HCT116 (cell line): ENCODE results near the gene PRCP. TPM values are rescaled to one million over a fixed set of nuclear protein-coding genes. Genes with fewer than 3 reads are reported as not detected.

Source experiments
- ATAC-seq: fragments of 200-7000 bp; cut with Tn5 transposase; 2 replicates; pipeline ENCODE4 v1.9.1; 2020; ENCODE audit warnings: mild to moderate bottlenecking, moderate library complexity
- BruUV-seq: library from RNA; stranded (reverse); fragments of 400-500 nt; replicated peaks from 2 replicates; lab custom pipeline; 2021; lab: Mats Ljungman, UMichigan
- CTCF ChIA-PET: fragments of 300-600 bp; sonication (Branson Sonifier 250); formaldehyde crosslinking; loops from one replicate; lab custom pipeline; 2021; ENCODE audit warnings: antibody characterized with exemption; lab: Charles Lee
- POLR2A ChIA-PET: fragments of 300-600, 350-600 bp; sonication (Branson Sonifier 250); formaldehyde crosslinking; loops from one replicate; lab custom pipeline; 2021; ENCODE audit warnings: antibody characterized with exemption; lab: Charles Lee
- RAD21 ChIA-PET, 2 experiments: fragments of 300-600 bp; sonication (Branson Sonifier 250); formaldehyde crosslinking; loops; one replicate each; lab custom pipeline; 2023; ENCODE audit warnings: low total read pairs in 2 of 2; ENCODE audit not compliant: uncharacterized antibody in 2 of 2, unreplicated experiment in 2 of 2, low non-redundant PET in 1 of 2; lab: Charles Lee
- DNase-seq: peaks from one replicate; pipeline ENCODE4 v3.0.0-alpha.2; 2010; ENCODE audit warnings: low read depth, low spot score
- H2AFZ ChIP-seq: fragments of 200-600 bp; shearing (Covaris generic), sonication (generic); 2 replicates; pipeline ENCODE4 v1.6.1; 2017; ENCODE audit warnings: low read depth, mixed run types, mixed read lengths, antibody characterized with exemption, low read length; ENCODE audit not compliant: poor library complexity, severe bottlenecking
- H3K27ac ChIP-seq: 2 replicates; pipeline ENCODE4 v1.5.1; 2012; ENCODE audit warnings: low read depth, low read length
- H3K27me3 ChIP-seq: fragments of 200-600 bp; sonication (generic); 2 replicates; pipeline ENCODE4 v1.6.1; 2016; ENCODE audit warnings: mixed run types, low read length, mixed read lengths; ENCODE audit not compliant: insufficient read depth
- H3K36me3 ChIP-seq, 2 experiments: fragments of 200-500 bp in 1 of 2; fragments of 200-600 bp in 1 of 2; sonication (Bioruptor generic) in 1 of 2; sonication (generic) in 1 of 2; 2 replicates each; pipeline versions ENCODE4 v1.5.1 to v1.6.1; 2014 to 2016; ENCODE audit warnings: low read length in 2 of 2, inconsistent platforms in 1 of 2, mixed read lengths in 1 of 2, mixed run types in 1 of 2; ENCODE audit not compliant: insufficient read depth in 2 of 2, control insufficient read depth in 1 of 2
- H3K4me1 ChIP-seq, 2 experiments: fragments of 200-600 bp in 1 of 2; sonication (generic) in 1 of 2; 2 replicates each; pipeline versions ENCODE4 v1.5.1 to v1.6.1; 2012 to 2017; ENCODE audit warnings: low read length in 2 of 2, inconsistent platforms in 1 of 2, mild to moderate bottlenecking in 1 of 2, mixed read lengths in 1 of 2, mixed run types in 1 of 2, moderate library complexity in 1 of 2; ENCODE audit not compliant: insufficient read depth in 2 of 2, control insufficient read depth in 1 of 2
- H3K4me2 ChIP-seq: fragments of 200-600 bp; sonication (generic); 2 replicates; pipeline ENCODE4 v1.6.1; 2017; ENCODE audit warnings: mixed run types, low read length, mixed read lengths
- H3K4me3 ChIP-seq, 2 experiments: fragments of 200-600 bp in 1 of 2; sonication (generic) in 1 of 2; replicated peaks in 1 of 2; 2 replicates each; pipeline ENCODE4 v1.5.1; 2011 to 2016; ENCODE audit warnings: low read length in 2 of 2, control low read depth in 1 of 2, low read depth in 1 of 2, mild to moderate bottlenecking in 1 of 2, mixed read lengths in 1 of 2, mixed run types in 1 of 2
- H3K79me2 ChIP-seq: fragments of 200-600 bp; sonication (generic); 2 replicates; pipeline ENCODE4 v1.6.1; 2017; ENCODE audit warnings: mild to moderate bottlenecking, mixed run types, low read length, moderate library complexity, mixed read lengths; ENCODE audit not compliant: insufficient read depth
- H3K9ac ChIP-seq: fragments of 200-600 bp; sonication (generic); 2 replicates; pipeline ENCODE4 v1.6.1; 2016; ENCODE audit warnings: low read length, mixed read lengths
- H3K9me2 ChIP-seq: fragments of 200-600 bp; sonication (generic), shearing (Covaris generic); 2 replicates; pipeline ENCODE4 v1.6.1; 2017; ENCODE audit warnings: mixed run types, mild to moderate bottlenecking, moderate library complexity; ENCODE audit not compliant: insufficient read depth
- H3K9me3 ChIP-seq, 2 experiments: fragments of 200-500 bp in 1 of 2; fragments of 200-600 bp in 1 of 2; sonication (Bioruptor generic) in 1 of 2; sonication (generic) in 1 of 2; 2 replicates each; pipeline ENCODE4 v1.6.1; 2014 to 2017; ENCODE audit warnings: low read length in 2 of 2, mixed read lengths in 2 of 2, inconsistent platforms in 1 of 2, low read depth in 1 of 2, mild to moderate bottlenecking in 1 of 2, mixed run types in 1 of 2, moderate library complexity in 1 of 2; ENCODE audit not compliant: control insufficient read depth in 1 of 2, insufficient read depth in 1 of 2
- H4K20me1 ChIP-seq: fragments of 200-600 bp; sonication (generic), shearing (Covaris generic); 2 replicates; pipeline ENCODE4 v1.6.1; 2017; ENCODE audit warnings: mixed run types, mild to moderate bottlenecking, moderate library complexity; ENCODE audit not compliant: insufficient read depth
- ATF3 ChIP-seq: IDR thresholded peaks from 2 replicates; pipeline ENCODE4 v1.6.1; 2012
- CBX3 ChIP-seq: IDR thresholded peaks from 2 replicates; pipeline ENCODE4 v1.6.1; 2012; ENCODE audit warnings: low read depth
- CEBPB ChIP-seq: IDR thresholded peaks from 2 replicates; pipeline ENCODE4 v1.6.1; 2012; ENCODE audit warnings: low read depth
- EZH2 ChIP-seq: fragments of 200-600 bp; sonication (generic); IDR thresholded peaks from 2 replicates; pipeline ENCODE4 v1.6.1; 2017; ENCODE audit warnings: antibody characterized with exemption, mixed run types
- EZH2phosphoT487 ChIP-seq: fragments of 200-600 bp; IDR thresholded peaks from 2 replicates; pipeline ENCODE4 v1.6.1; 2018; ENCODE audit warnings: antibody characterized with exemption, borderline replicate concordance
- JUND ChIP-seq: IDR thresholded peaks from 2 replicates; pipeline ENCODE4 v1.6.1; 2012
- POLR2AphosphoS5 ChIP-seq: IDR thresholded peaks from 2 replicates; pipeline ENCODE4 v1.6.1; 2011; ENCODE audit warnings: mild to moderate bottlenecking, low read depth, low read length, moderate library complexity
- SRF ChIP-seq: IDR thresholded peaks from 2 replicates; pipeline ENCODE4 v1.6.1; 2012; ENCODE audit warnings: low read depth
- ZBTB33 ChIP-seq: IDR thresholded peaks from 2 replicates; pipeline ENCODE4 v1.6.1; 2011; ENCODE audit warnings: mild to moderate bottlenecking, low read length, moderate library complexity; ENCODE audit not compliant: insufficient replicate concordance; ENCODE audit errors: extremely low read depth
- intact Hi-C: fragments of 100-400 bp; cut with micrococcal nuclease; formaldehyde crosslinking; loops from 2 replicates; pipeline ENCODE4 v1.10.0; 2022
- total RNA-seq: library from RNA; stranded (reverse); gene quantifications from one replicate; pipeline ENCODE4 v1.2.1, GENCODE V29; 2021; ENCODE audit not compliant: unreplicated experiment

The PRCP gene
- total RNA-seq, 1 experiment from 2014 or later: 50.0 TPM

DNA sequence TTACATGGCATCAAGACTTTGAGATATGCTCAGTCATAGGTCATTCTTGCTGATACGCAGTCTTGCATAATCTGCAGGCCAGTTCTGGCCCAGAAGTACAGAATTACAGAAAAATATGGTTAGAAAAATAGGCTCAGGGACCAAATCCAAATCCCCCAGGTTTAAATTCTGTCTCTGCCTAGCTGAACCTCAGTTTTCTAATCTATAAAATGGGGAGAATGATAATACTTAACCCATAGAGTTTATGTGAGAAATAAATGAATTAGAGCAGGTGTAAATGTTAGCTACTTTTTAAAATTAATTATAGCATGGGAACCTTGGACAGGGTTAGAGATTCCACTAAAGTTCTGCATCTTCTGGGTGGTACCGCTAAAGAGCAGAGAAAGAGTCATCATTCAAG is 114.2 kb downstream of the PRCP start:
- no peaks in the 10 kb centered on the region for H3K4me1 ChIP-seq
- ChIA-PET RAD21 (no interaction called here), POLR2A (no interaction called here), CTCF (interaction anchor here (1.8 kb wide), 1 partner anchor 10 kb away, joined by 10 read pairs; no protein-coding TSS in a partner anchor)
- H3K27me3 ChIP-seq: no peaks in the 10 kb centered on the region
- H2AFZ ChIP-seq: no peak overlapping the region
- TF ChIP-seq POLR2AphosphoS5 (no peak), EZH2phosphoT487 (no peak), JUND (no peak), CBX3 (no peak), EZH2 (no peak), CEBPB (no peak), ZBTB33 (no peak), SRF (no peak), ATF3 (no peak)
- no peak overlapping the region for H3K27ac ChIP-seq
- H3K9me3 ChIP-seq: no peaks in the 10 kb centered on the region
- no peaks in the 10 kb centered on the region for H3K36me3 ChIP-seq
- no TSS peak for BruUV-seq
- no peak overlapping the region for H3K4me2 ChIP-seq
- H4K20me1 ChIP-seq: no peaks in the 10 kb centered on the region
- intact Hi-C loops: no loop called here
- no peaks in the 10 kb centered on the region for H3K79me2 ChIP-seq
- ATAC-seq (no peak), DNase-seq (no peak)
- H3K4me3 ChIP-seq: no peak overlapping the region
- H3K9me2 ChIP-seq: no peaks in the 10 kb centered on the region
- no peak overlapping the region for H3K9ac ChIP-seq
